ENCODE measurements around the gene GLCE. TPM values are rescaled to one million over a fixed set of nuclear protein-coding genes. Genes with fewer than 3 reads are reported as not detected.

GLCE gene
- total RNA-seq, 1 experiment from 2014 or later, result 12.5 TPM

- ATAC-seq (no peak), DNase-seq (ENCODE audit: low spot score) (no peak)
- Mint-ChIP-seq H3K27me3 (ENCODE audit: low read depth) (no peaks in the 10 kb centered on the region), H3K9me3 (no peaks in the 10 kb centered on the region), H3K4me3 (no peak overlapping the region), H3K4me1 (peaks cover 21% of the 10 kb centered on the region), H3K36me3 (no peaks in the 10 kb centered on the region), H3K27ac (no peak overlapping the region)
- CTCF ChIA-PET, result interaction anchor here (0.6 kb wide), 1 partner anchor 81 kb away, joined by 3 read pairs; no protein-coding TSS in a partner anchor
- TF ChIP-seq MYBL2 (CRISPR knock-in tag; IDR thresholded peaks at IDR 0.05), result no peak
- TF ChIP-seq ATF6 (CRISPR knock-in tag; IDR thresholded peaks at IDR 0.05), result no peak
- no peak for TF ChIP-seq MLX (CRISPR knock-in tag; IDR thresholded peaks at IDR 0.05)
- TF ChIP-seq CBFB (CRISPR knock-in tag; IDR thresholded peaks at IDR 0.05; ENCODE audit: low read depth), result no peak
- no peak for TF ChIP-seq IRF1 (CRISPR knock-in tag; IDR thresholded peaks at IDR 0.05)
- TF ChIP-seq MXD4 (CRISPR knock-in tag; IDR thresholded peaks at IDR 0.05; ENCODE audit: borderline replicate concordance), result no peak
- POLR2A ChIA-PET, result no interaction called here
Measured at GRCh38 chr15:69314736-69315135, 154.3 kb downstream of the GLCE start.

- Mint-ChIP-seq H3K27me3 (ENCODE audit: low read depth) (no peaks in the 10 kb centered on the region), H3K9me3 (no peaks in the 10 kb centered on the region)
Measured at GRCh38 chr15:69315402-69316110, 155.1 kb downstream of the GLCE start.

More at GRCh38 chr15:69315402-69316110, 155.1 kb downstream of the GLCE start:
- ATAC-seq (no peak), DNase-seq (ENCODE audit: low spot score) (no peak)
- Mint-ChIP-seq H3K4me3 (no peak overlapping the region), H3K4me1 (peaks cover 21% of the 10 kb centered on the region), H3K27ac (0 out of 2 replicates have a peak overlapping the region, but pooled peaks have one; percentile 54), H3K36me3 (no peaks in the 10 kb centered on the region)
- TF ChIP-seq ZNF281 (CRISPR knock-in tag; IDR thresholded peaks at IDR 0.05) (no peak), JUN (CRISPR knock-in tag; IDR thresholded peaks at IDR 0.05) (no peak), MXD4 (CRISPR knock-in tag; IDR thresholded peaks at IDR 0.05; ENCODE audit: borderline replicate concordance) (no peak), USF1 (CRISPR knock-in tag; IDR thresholded peaks at IDR 0.05) (no peak), ZNF317 (CRISPR knock-in tag; IDR thresholded peaks at IDR 0.05; ENCODE audit: borderline replicate concordance, low read depth) (no peak), GRHL2 (CRISPR knock-in tag; IDR thresholded peaks at IDR 0.05; ENCODE audit: insufficient replicate concordance, severe bottlenecking) (no peak), TP53 (CRISPR knock-in tag; IDR thresholded peaks at IDR 0.05) (no peak), IRF2 (CRISPR knock-in tag; IDR thresholded peaks at IDR 0.05; ENCODE audit: borderline replicate concordance, low read depth) (no peak), KAT7 (CRISPR knock-in tag; IDR thresholded peaks at IDR 0.05; ENCODE audit: borderline replicate concordance) (no peak), ESRRA (CRISPR knock-in tag; IDR thresholded peaks at IDR 0.05; ENCODE audit: borderline replicate concordance) (no peak), ZNF232 (CRISPR knock-in tag; IDR thresholded peaks at IDR 0.05) (no peak), CBFB (CRISPR knock-in tag; IDR thresholded peaks at IDR 0.05; ENCODE audit: low read depth) (no peak), E2F5 (CRISPR knock-in tag; IDR thresholded peaks at IDR 0.05) (no peak), ZNF121 (CRISPR knock-in tag; IDR thresholded peaks at IDR 0.05) (no peak), ERG (CRISPR knock-in tag; IDR thresholded peaks at IDR 0.05) (no peak), PRDM15 (CRISPR knock-in tag; IDR thresholded peaks at IDR 0.05) (no peak)
- POLR2A ChIA-PET, result no interaction called here
- CTCF ChIA-PET, result no interaction called here

Data from WTC11 (cell line).